HK-2 (cell line): ENCODE data around the gene CYP2J2.
"Not testable (repeated sequence)": the region's sequence is repeated elsewhere in the genome, so short reads cannot be mapped to it uniquely, and the experiment has no call there.

Experiments used
- DNase-seq: peaks from one replicate; pipeline ENCODE4 v3.0.0-alpha.2; 2018; ENCODE audit not compliant: unreplicated experiment

Gene CYP2J2

GRCh38 chr1:59866462-59866861, 60.1 kb downstream of the CYP2J2 start:
- DNase-seq, result no peak

GRCh38 chr1:59857679-59858354, 68.8 kb downstream of the CYP2J2 start:
- DNase-seq, result no peak

- DNase-seq, result no peak
These were observed 69.7 kb downstream of the CYP2J2 start for GRCh38 chr1:59856725-59857338.

- DNase-seq, result not testable (repeated sequence)
These were observed 71.3 kb downstream of the CYP2J2 start for GRCh38 chr1:59855297-59855696.

GRCh38 chr1:59852117-59852516, 74.5 kb downstream of the CYP2J2 start:
- no peak for DNase-seq

DNA sequence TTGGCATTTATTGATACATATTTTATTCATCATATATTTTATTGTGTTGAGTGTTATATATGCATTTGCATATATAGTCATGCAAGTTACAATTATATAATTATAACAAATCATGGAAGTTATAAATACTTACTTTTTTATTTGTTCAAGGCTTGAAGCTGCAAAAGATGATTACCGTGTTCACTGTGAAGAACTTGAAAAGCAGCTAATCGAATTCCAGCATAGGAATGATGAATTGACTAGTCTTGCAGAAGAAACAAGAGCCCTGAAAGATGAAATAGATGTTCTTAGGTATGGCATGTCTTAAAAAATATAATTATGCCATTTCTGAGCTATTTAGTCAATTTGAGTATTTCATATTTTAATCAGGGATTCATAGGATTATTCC, 79.7 kb downstream of the CYP2J2 start:
- DNase-seq, result no peak

DNA sequence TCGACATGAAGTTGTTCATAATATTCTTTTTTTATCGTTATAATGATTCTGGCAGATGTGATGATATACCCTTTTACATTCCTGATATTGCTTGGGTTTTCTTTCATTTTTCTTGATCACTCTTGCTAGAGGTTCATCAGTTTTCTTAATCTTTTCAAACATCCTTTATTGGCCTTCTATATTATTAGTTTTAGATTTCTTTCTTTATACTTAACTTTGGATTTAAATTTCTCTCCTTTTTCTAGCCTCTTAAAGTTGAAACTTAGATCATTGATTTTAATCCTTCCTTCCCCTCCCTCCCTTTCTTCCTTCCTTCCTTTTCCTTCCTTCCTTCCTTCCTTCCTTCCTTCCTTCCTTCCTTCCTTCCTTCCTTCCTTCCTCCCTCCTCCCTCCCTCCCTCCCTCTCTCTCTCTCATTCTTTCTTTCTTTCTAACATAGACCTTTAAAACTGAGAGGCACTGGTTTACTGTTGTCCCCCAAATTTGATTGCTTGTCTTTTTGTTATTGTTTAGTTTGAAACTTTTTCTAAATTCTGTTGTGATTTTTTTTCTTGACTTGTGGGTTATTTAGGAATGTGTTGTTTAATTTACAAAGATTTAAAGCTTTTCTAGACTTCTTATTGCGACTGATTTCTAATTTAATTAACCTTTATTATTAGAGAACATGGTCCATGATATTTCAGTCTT, 80.2 kb downstream of the CYP2J2 start:
- DNase-seq, result no peak

DNA sequence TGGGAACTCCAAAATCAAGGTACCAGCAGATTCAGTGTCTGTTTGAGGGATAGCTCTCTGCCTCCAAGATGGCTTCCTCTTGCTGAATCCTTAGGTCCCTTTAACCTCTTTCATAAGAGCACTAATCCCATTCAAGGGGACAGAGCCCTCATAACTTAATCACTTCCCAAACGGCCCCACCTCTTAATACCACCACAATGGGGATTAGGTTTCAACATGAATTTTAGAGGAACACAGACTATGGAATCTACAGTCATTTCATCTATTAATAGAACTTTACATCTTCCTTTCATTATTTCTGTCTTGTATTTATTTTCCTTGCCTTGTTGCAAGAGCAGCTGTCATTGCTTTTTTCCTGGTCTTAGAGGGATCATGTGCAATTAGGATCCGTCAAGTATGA, 81.5 kb downstream of the CYP2J2 start:
- no peak for DNase-seq
